Panc1 (cell line): ENCODE data around the gene CHID1.

ENCODE experiments used
- POLR2AphosphoS5 ChIP-seq: IDR thresholded peaks from 2 replicates; pipeline ENCODE4 v1.6.1; 2012; ENCODE audit warnings: mild to moderate bottlenecking, low read depth, low read length, moderate library complexity
- SIN3A ChIP-seq: IDR thresholded peaks from 2 replicates; pipeline ENCODE4 v1.6.1; 2012; ENCODE audit warnings: low read depth, mild to moderate bottlenecking, low read length, moderate library complexity, borderline replicate concordance; ENCODE audit not compliant: insufficient read depth
- TCF7L2 ChIP-seq: IDR thresholded peaks from 2 replicates; pipeline ENCODE4 v1.6.1; 2011; ENCODE audit warnings: mild to moderate bottlenecking, low read depth, low read length, inconsistent platforms
- TF ChIP-seq, protein P1 (sequence below): fragments of 450-650 bp; IDR thresholded peaks from 2 replicates; pipeline ENCODE4 v1.5.1; 2017; ENCODE audit warnings: mild to moderate bottlenecking
- TF ChIP-seq, protein P2 (sequence below), 2 experiments: IDR thresholded peaks; 2 replicates each; pipeline ENCODE4 v1.6.1; 2011 to 2012; ENCODE audit warnings: low read depth in 2 of 2, control low read depth in 1 of 2, low read length in 1 of 2, mild to moderate bottlenecking in 1 of 2, moderate library complexity in 1 of 2; ENCODE audit not compliant: insufficient read depth in 1 of 2

DNA sequence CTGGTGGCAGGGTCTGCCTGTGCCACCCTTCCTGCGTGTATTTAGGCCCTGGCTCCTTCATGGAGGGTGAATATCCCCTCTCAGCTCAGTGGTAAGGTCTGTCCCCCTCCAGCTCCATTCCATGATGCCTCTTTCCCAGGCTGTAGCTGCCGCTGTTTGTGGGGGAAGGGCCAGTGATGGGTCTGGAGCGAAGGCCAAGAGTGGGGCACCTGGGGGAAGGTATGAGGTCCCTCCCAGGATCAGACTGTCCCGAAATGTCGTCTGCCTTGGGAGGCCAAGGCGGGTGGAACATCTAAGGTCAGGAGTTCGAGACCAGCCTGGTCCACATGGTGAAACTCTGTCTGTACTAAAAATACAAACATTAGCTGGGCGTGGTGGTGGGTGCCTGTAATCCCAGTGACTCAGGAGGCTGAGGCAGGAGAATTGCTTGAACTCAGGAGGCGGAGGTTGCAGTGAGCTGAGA, 76.7 kb downstream of the CHID1 start:
- TF ChIP-seq, protein P1, sequence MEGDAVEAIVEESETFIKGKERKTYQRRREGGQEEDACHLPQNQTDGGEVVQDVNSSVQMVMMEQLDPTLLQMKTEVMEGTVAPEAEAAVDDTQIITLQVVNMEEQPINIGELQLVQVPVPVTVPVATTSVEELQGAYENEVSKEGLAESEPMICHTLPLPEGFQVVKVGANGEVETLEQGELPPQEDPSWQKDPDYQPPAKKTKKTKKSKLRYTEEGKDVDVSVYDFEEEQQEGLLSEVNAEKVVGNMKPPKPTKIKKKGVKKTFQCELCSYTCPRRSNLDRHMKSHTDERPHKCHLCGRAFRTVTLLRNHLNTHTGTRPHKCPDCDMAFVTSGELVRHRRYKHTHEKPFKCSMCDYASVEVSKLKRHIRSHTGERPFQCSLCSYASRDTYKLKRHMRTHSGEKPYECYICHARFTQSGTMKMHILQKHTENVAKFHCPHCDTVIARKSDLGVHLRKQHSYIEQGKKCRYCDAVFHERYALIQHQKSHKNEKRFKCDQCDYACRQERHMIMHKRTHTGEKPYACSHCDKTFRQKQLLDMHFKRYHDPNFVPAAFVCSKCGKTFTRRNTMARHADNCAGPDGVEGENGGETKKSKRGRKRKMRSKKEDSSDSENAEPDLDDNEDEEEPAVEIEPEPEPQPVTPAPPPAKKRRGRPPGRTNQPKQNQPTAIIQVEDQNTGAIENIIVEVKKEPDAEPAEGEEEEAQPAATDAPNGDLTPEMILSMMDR: no peak
- TF ChIP-seq TCF7L2 (no peak), POLR2AphosphoS5 (no peak), SIN3A (no peak)
- TF ChIP-seq, protein P2, sequence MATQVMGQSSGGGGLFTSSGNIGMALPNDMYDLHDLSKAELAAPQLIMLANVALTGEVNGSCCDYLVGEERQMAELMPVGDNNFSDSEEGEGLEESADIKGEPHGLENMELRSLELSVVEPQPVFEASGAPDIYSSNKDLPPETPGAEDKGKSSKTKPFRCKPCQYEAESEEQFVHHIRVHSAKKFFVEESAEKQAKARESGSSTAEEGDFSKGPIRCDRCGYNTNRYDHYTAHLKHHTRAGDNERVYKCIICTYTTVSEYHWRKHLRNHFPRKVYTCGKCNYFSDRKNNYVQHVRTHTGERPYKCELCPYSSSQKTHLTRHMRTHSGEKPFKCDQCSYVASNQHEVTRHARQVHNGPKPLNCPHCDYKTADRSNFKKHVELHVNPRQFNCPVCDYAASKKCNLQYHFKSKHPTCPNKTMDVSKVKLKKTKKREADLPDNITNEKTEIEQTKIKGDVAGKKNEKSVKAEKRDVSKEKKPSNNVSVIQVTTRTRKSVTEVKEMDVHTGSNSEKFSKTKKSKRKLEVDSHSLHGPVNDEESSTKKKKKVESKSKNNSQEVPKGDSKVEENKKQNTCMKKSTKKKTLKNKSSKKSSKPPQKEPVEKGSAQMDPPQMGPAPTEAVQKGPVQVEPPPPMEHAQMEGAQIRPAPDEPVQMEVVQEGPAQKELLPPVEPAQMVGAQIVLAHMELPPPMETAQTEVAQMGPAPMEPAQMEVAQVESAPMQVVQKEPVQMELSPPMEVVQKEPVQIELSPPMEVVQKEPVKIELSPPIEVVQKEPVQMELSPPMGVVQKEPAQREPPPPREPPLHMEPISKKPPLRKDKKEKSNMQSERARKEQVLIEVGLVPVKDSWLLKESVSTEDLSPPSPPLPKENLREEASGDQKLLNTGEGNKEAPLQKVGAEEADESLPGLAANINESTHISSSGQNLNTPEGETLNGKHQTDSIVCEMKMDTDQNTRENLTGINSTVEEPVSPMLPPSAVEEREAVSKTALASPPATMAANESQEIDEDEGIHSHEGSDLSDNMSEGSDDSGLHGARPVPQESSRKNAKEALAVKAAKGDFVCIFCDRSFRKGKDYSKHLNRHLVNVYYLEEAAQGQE (IDR thresholded peaks at IDR 0.05; ENCODE audit: insufficient read depth in 1 of 2, low read depth in 2 of 2, low read length in 1 of 2): no peak
